NOMO-1 (cell line): ENCODE data around the gene NELFE.
"Not testable (repeated sequence)": the region's sequence is repeated elsewhere in the genome, so short reads cannot be mapped to it uniquely, and the experiment has no call there.

Experiments used
- DNase-seq, 2 experiments: peaks; one replicate each; lab custom pipeline; 2025; ENCODE audit not compliant: unreplicated experiment in 2 of 2; lab: John Stamatoyannopoulos, UW

The NELFE gene

GRCh38 chr6:31920811-31921210 lies 38.0 kb downstream of the NELFE start:
- peak; percentile 45 to 65 for DNase-seq

- no peak for DNase-seq
Observed at GRCh38 chr6:31919624-31920303, 39.0 kb downstream of the NELFE start.

GRCh38 chr6:31918069-31918720 lies 40.6 kb downstream of the NELFE start:
- DNase-seq, result no peak

GRCh38 chr6:31915756-31916155 lies 43.0 kb downstream of the NELFE start:
- DNase-seq, result no peak

GRCh38 chr6:31915351-31915750 lies 43.4 kb downstream of the NELFE start:
- no peak for DNase-seq

GRCh38 chr6:31911826-31912585 lies 46.8 kb downstream of the NELFE start:
- no peak for DNase-seq

GRCh38 chr6:31909298-31909697 lies 49.5 kb downstream of the NELFE start:
- DNase-seq, result not testable (repeated sequence)

GRCh38 chr6:31908791-31909190 lies 50.0 kb downstream of the NELFE start:
- DNase-seq, result no peak

- not testable (repeated sequence) for DNase-seq
Observed at GRCh38 chr6:31908255-31908654, 50.5 kb downstream of the NELFE start.

GRCh38 chr6:31907158-31907813 lies 51.5 kb downstream of the NELFE start:
- peak; percentile 76 to 78 for DNase-seq

- DNase-seq, result not testable (repeated sequence)
Observed at GRCh38 chr6:31906727-31907126, 52.0 kb downstream of the NELFE start.

- no peak for DNase-seq
Observed at GRCh38 chr6:31906122-31906521, 52.6 kb downstream of the NELFE start.

- no peak for DNase-seq
Observed at GRCh38 chr6:31905041-31905440, 53.7 kb downstream of the NELFE start.

- no peak for DNase-seq
Observed at GRCh38 chr6:31903957-31904356, 54.8 kb downstream of the NELFE start.
